ENCODE results near the gene SAMD7.

- TF ChIP-seq CTCF (IDR thresholded peaks at IDR 0.05) (no peak), POLR2AphosphoS5 (IDR thresholded peaks at IDR 0.05) (no peak), POLR2A (IDR thresholded peaks at IDR 0.05) (no peak)
These were observed 46.1 kb upstream of the SAMD7 start for GRCh38 chr3:169865176-169865767.
